VCaP (cell line): ENCODE data around the gene EMILIN2.

Experiments used
- H3K27ac ChIP-seq: fragments of 450-650 bp; 2 replicates; pipeline ENCODE4 v1.5.1; 2017
- TF ChIP-seq, protein P1 (sequence below): fragments of 450-650 bp; conservative IDR thresholded peaks from 2 replicates; pipeline ENCODE4 v1.5.1; 2017; ENCODE audit warnings: mild to moderate bottlenecking, moderate library complexity

The EMILIN2 gene

DNA sequence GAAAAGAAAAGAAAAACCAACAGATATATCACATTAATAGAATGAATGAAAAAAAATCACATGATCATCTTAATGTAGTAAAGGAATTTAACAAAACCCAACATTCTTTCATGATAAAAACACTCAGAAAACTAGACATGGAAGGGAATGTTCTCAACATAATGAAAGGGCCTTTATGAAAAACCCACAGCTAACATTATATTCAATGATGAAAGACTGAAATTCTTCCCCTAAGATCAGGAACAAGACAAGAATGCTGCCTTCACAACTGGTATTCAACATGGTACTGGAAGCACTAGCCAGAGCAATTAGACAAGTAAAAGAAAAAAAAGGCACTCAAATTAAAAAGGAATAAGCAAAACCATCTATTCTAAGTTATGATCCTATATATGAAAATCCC, 28.5 kb upstream of the EMILIN2 start:
- H3K27ac ChIP-seq: no peak overlapping the region
- TF ChIP-seq, protein P1, sequence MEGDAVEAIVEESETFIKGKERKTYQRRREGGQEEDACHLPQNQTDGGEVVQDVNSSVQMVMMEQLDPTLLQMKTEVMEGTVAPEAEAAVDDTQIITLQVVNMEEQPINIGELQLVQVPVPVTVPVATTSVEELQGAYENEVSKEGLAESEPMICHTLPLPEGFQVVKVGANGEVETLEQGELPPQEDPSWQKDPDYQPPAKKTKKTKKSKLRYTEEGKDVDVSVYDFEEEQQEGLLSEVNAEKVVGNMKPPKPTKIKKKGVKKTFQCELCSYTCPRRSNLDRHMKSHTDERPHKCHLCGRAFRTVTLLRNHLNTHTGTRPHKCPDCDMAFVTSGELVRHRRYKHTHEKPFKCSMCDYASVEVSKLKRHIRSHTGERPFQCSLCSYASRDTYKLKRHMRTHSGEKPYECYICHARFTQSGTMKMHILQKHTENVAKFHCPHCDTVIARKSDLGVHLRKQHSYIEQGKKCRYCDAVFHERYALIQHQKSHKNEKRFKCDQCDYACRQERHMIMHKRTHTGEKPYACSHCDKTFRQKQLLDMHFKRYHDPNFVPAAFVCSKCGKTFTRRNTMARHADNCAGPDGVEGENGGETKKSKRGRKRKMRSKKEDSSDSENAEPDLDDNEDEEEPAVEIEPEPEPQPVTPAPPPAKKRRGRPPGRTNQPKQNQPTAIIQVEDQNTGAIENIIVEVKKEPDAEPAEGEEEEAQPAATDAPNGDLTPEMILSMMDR: no peak

DNA sequence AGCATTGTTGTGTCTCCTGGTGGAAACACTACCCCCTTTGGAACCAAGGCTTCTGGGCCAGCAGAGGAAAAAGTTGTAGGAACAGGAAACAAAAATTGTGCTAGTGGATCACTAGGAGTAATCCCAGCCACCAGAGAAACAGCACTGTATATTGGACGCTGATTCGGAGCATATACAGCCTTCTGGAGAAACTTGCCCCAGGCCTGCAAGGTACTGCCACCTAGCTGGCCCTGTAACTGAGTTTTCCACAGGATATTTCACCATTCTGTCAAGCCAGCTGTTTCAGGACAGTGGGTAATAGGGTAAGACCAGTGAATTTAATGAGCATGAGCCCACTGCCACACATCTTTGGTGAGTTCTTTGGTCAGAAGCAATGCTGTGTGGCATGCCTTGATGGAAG, 25.1 kb upstream of the EMILIN2 start:
- H3K27ac ChIP-seq: no peak overlapping the region
- TF ChIP-seq, protein P1: no peak

DNA sequence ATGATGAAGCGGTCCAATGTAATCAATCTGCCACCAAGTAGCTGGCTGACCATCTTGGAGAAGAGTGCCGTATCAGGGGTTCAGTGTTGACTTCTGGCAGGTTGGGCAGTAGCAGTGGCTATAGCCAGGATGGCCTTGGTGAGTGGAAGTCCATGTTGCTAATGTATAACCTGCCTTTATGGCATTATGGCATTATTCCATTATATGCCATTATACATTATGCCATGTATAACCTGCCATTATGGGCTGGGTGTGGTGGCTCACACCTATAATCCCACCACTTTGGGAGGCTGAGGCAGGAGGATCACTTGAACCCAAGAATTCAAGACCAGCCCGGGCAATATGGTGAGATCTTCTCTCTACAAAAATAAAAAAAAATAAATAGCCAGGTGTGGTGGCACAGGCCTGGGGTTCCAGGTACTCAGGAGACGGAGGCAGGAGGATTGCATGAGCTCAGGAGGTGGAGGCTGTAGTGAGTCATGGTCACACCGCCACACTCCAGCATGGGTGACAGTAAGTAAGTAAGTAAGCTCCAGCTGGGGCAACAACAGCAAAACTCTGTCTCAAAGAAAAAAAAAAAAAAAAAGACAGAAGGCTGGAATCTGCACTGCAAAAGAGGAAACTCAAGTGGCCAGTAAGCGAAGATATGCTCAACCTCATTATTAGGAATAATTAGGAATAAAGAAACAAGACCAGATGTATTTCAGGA, 24.4 kb upstream of the EMILIN2 start:
- TF ChIP-seq, protein P1: no peak
- no peak overlapping the region for H3K27ac ChIP-seq

DNA sequence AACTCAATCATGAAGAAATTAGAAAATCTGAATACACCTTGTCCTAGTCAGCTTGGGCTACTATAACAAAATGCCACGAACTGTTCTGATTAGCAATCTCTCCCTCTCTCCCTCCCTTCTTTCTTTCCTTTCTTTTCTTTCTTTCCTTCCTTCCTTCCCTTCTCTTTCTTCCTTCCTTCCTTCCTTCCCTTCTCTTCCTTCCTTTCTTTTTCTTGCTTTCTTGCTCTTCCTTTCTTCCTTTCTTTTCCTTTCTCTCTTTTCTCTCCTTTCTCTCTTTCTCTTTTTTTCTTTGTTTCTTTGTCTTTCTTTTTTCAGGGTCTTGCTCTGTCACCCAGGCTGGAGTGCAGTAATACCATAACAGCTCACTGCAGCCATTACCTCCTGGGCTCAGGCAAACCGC, 23.6 kb upstream of the EMILIN2 start:
- H3K27ac ChIP-seq: no peak overlapping the region
- TF ChIP-seq, protein P1: no peak

DNA sequence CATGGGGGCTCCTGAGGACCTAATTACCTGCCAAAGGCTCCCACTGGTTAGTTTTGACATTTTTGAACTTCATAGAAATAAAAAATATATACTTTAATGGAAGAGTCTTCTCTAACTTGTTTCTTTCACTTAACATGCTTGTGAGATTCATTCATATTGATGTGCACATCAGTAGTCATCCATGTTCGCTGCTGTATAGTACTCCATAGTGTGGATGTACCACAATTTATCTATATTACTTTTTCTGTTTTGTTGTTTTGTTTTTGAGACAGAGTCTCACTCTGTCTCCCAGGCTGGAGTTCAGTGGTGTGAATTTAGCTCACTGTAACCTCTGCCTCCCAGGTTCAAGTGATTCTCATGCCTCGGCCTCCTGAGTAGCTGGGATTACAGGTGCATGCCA, 22.8 kb upstream of the EMILIN2 start:
- TF ChIP-seq, protein P1: no peak
- no peak overlapping the region for H3K27ac ChIP-seq

DNA sequence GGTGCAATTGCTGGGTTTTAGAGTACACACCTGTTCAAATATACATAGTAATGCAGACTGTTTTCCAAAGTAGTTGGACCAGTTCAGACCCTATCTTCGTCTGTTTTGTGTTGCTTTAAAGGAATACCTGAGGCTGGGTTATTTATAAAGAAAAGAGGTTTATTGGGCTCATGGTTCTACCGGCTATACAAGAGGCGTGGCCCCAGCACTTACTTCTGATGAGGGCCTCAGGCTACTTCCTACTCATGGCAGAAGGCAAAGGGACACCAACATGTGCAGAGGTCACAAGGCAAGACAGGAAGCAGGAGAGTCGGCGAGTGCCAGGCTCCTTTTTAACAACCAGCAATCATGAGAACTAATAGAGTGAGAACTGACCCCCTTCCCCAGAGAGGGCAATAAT, 21.9 kb upstream of the EMILIN2 start:
- H3K27ac ChIP-seq: no peak overlapping the region
- TF ChIP-seq, protein P1: no peak

DNA sequence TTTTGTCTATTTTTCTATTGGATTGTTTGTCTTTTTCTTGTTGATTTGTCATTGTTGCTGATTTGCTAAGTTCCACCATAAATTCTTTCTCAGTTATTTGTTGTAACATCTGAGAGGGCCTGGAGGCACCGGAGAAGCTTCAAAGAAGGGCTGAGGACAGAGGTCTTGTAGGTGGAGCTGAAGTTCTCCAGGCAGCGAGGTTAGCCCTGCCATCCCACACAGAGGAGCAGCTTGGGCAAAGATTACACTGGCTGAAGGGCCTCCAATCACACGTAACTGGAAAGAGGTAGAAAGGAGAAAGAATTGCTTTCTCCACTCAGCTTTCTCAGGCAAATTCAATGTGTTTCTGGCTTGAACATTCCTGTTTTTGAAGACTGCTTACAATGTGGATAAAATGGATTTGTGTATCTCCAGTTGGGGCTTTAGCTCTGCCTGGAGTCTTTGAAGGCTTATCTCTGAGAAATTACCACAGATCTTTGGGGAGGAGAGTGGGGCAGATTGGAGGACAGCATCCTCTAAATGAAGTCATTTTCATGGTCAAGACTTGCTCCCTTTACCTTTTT, 21.1 kb upstream of the EMILIN2 start:
- H3K27ac ChIP-seq: no peak overlapping the region
- TF ChIP-seq, protein P1: no peak
